ENCODE measurements around the gene CFAP410.

DNA sequence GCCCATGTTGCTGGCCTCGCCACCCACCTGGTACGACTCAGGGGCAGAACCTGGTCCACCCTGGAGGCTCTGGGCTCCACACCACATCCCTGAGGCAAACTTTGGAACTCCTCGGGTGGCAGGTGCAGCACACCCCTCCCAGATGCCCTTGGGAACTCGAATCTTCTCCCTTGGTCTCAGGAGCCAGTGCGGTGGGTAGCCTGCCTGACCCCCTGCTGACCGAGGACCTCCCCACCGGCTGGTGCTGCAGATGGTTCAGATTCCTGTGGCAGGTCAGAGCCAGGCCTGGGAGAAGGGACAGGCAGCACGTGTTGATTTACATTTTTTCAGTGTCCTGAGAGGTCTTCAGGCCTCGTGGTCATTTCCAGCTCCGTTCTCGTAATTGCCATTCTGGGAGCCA lies 6.3 kb upstream of the CFAP410 start:
- TF ChIP-seq, protein P1, sequence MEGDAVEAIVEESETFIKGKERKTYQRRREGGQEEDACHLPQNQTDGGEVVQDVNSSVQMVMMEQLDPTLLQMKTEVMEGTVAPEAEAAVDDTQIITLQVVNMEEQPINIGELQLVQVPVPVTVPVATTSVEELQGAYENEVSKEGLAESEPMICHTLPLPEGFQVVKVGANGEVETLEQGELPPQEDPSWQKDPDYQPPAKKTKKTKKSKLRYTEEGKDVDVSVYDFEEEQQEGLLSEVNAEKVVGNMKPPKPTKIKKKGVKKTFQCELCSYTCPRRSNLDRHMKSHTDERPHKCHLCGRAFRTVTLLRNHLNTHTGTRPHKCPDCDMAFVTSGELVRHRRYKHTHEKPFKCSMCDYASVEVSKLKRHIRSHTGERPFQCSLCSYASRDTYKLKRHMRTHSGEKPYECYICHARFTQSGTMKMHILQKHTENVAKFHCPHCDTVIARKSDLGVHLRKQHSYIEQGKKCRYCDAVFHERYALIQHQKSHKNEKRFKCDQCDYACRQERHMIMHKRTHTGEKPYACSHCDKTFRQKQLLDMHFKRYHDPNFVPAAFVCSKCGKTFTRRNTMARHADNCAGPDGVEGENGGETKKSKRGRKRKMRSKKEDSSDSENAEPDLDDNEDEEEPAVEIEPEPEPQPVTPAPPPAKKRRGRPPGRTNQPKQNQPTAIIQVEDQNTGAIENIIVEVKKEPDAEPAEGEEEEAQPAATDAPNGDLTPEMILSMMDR (conservative IDR thresholded peaks at IDR 0.05 in 1 of 2, IDR thresholded peaks at IDR 0.05 in 1 of 2; ENCODE audit: extremely low read depth in 1 of 2, insufficient read depth in 1 of 2, low read depth in 1 of 2, low read length in 2 of 2): no peak
- TF ChIP-seq EZH2 (IDR thresholded peaks at IDR 0.05; ENCODE audit: borderline replicate concordance, low read length): no peak
